Measurements from ENCODE around the gene ZNF618.

ZNF618 gene

DNA sequence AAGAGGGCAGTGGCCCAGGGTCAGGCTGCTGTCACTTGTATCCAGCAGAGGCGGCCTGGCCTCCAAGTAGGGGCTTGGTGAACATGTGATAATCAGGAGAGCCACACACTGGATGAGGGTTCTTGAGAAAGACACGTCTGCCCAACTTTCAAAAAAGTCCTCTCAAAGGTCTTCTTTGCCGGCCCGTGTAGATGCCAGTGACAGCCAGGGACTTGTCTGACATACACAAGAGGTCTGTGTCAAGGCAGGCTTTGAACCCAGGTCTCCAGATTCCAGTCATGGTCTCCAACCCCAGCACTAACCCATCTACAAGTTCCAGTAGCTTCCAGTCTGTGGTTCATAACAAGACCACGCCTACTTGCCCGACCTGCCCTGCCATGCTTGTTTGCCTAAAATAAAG is 209.9 kb downstream of the ZNF618 start:
- Histone ChIP-seq H3K9ac (ENCODE audit: low read depth, low read length) (no peak overlapping the region), H3K4me2 (ENCODE audit: insufficient read depth, low read length) (no peak overlapping the region), H3K9me3 (ENCODE audit: insufficient read depth, low read length, severe bottlenecking) (no peaks in the 10 kb centered on the region), H3K36me3 (ENCODE audit: insufficient read depth, low read length) (no peaks in the 10 kb centered on the region), H2AFZ (ENCODE audit: low read depth, low read length) (no peak overlapping the region), H4K20me1 (ENCODE audit: insufficient read depth, low read length) (no peaks in the 10 kb centered on the region), H3K4me1 (ENCODE audit: insufficient read depth, low read length) (no peaks in the 10 kb centered on the region), H3K4me3 (ENCODE audit: low read depth in 1 of 2, low read length in 2 of 2) (no peak overlapping the region), H3K27me3 (ENCODE audit: insufficient read depth, low read length, poor library complexity) (peaks cover 20% of the 10 kb centered on the region), H3K27ac (ENCODE audit: low read length) (no peak overlapping the region), H3K79me2 (ENCODE audit: insufficient read depth, low read length) (no peaks in the 10 kb centered on the region)
- no peak for TF ChIP-seq EZH2 (IDR thresholded peaks at IDR 0.05; ENCODE audit: borderline replicate concordance, low read depth, low read length, severe bottlenecking)
- TF ChIP-seq, protein P1, sequence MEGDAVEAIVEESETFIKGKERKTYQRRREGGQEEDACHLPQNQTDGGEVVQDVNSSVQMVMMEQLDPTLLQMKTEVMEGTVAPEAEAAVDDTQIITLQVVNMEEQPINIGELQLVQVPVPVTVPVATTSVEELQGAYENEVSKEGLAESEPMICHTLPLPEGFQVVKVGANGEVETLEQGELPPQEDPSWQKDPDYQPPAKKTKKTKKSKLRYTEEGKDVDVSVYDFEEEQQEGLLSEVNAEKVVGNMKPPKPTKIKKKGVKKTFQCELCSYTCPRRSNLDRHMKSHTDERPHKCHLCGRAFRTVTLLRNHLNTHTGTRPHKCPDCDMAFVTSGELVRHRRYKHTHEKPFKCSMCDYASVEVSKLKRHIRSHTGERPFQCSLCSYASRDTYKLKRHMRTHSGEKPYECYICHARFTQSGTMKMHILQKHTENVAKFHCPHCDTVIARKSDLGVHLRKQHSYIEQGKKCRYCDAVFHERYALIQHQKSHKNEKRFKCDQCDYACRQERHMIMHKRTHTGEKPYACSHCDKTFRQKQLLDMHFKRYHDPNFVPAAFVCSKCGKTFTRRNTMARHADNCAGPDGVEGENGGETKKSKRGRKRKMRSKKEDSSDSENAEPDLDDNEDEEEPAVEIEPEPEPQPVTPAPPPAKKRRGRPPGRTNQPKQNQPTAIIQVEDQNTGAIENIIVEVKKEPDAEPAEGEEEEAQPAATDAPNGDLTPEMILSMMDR (IDR thresholded peaks at IDR 0.05; ENCODE audit: borderline replicate concordance, extremely low read depth, low read length, poor library complexity, severe bottlenecking) = no peak
- no peak for DNase-seq
- ATAC-seq (ENCODE audit: insufficient read depth, low read depth) = no peak

DNA sequence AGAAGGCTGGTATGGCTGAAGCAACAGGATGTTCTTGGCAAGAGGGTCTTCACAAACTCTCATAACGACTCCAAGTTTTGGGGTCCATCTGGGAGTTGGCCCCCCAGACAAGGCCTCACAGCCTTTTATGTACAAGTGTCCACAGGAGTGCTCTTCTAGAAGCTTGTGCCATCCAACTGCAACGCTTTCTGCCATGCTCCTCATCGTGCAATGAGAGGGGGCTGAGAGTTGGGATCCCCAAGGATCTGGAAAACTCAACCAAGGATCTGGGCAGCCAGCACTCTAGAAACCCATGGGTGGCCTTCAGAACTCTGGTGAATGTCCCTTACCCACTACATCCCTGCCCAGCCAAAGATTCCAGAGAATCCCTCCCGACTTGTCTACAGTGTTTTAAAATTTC is 210.5 kb downstream of the ZNF618 start:
- ATAC-seq (ENCODE audit: insufficient read depth, low read depth) (no peak), DNase-seq (no peak)
- H4K20me1 ChIP-seq (ENCODE audit: insufficient read depth, low read length) = no peaks in the 10 kb centered on the region
- H3K27ac ChIP-seq (ENCODE audit: low read length) = no peak overlapping the region
- no peak overlapping the region for H3K9ac ChIP-seq (ENCODE audit: low read depth, low read length)
- no peak overlapping the region for H2AFZ ChIP-seq (ENCODE audit: low read depth, low read length)
- H3K36me3 ChIP-seq (ENCODE audit: insufficient read depth, low read length) = no peaks in the 10 kb centered on the region
- H3K4me2 ChIP-seq (ENCODE audit: insufficient read depth, low read length) = no peak overlapping the region
- H3K27me3 ChIP-seq (ENCODE audit: insufficient read depth, low read length, poor library complexity) = peaks cover 20% of the 10 kb centered on the region
- no peak overlapping the region for H3K4me3 ChIP-seq (ENCODE audit: low read depth in 1 of 2, low read length in 2 of 2)
- no peaks in the 10 kb centered on the region for H3K9me3 ChIP-seq (ENCODE audit: insufficient read depth, low read length, severe bottlenecking)
- TF ChIP-seq, protein P1 (IDR thresholded peaks at IDR 0.05; ENCODE audit: borderline replicate concordance, extremely low read depth, low read length, poor library complexity, severe bottlenecking) = no peak
- no peak for TF ChIP-seq EZH2 (IDR thresholded peaks at IDR 0.05; ENCODE audit: borderline replicate concordance, low read depth, low read length, severe bottlenecking)
- H3K79me2 ChIP-seq (ENCODE audit: insufficient read depth, low read length) = no peaks in the 10 kb centered on the region
- H3K4me1 ChIP-seq (ENCODE audit: insufficient read depth, low read length) = no peaks in the 10 kb centered on the region

DNA sequence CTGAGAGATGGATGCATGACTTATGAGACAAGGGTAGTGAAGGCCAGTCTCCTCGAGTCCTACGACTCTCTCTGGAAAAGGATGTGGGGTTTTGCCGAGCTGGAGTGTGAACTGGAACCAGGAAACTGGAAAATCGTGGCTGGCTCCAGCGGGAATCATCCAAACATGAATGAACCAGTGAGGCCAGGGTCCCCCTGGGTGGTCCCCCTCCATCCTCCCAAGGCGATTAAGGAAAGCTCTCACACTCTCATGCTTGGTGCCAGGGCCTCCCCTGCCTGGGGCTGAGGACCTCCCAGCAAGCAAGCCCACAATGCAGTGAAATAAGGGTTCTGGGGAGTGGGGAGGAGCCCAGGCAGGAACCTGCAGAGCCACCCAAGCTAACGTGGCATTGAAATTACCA is 211.6 kb downstream of the ZNF618 start:
- Histone ChIP-seq H4K20me1 (ENCODE audit: insufficient read depth, low read length) (no peaks in the 10 kb centered on the region; the same call in 1 of the 2 replicates), H3K27ac (ENCODE audit: low read length) (no peak overlapping the region), H3K4me1 (ENCODE audit: insufficient read depth, low read length) (no peaks in the 10 kb centered on the region), H3K4me3 (ENCODE audit: low read depth in 1 of 2, low read length in 2 of 2) (no peak overlapping the region), H3K9me3 (ENCODE audit: insufficient read depth, low read length, severe bottlenecking) (no peaks in the 10 kb centered on the region), H3K4me2 (ENCODE audit: insufficient read depth, low read length) (no peak overlapping the region), H3K9ac (ENCODE audit: low read depth, low read length) (no peak overlapping the region), H3K36me3 (ENCODE audit: insufficient read depth, low read length) (no peaks in the 10 kb centered on the region), H3K27me3 (ENCODE audit: insufficient read depth, low read length, poor library complexity) (peaks cover 20% of the 10 kb centered on the region), H2AFZ (ENCODE audit: low read depth, low read length) (no peak overlapping the region), H3K79me2 (ENCODE audit: insufficient read depth, low read length) (no peaks in the 10 kb centered on the region)
- no peak for TF ChIP-seq EZH2 (IDR thresholded peaks at IDR 0.05; ENCODE audit: borderline replicate concordance, low read depth, low read length, severe bottlenecking)
- TF ChIP-seq, protein P1 (IDR thresholded peaks at IDR 0.05; ENCODE audit: borderline replicate concordance, extremely low read depth, low read length, poor library complexity, severe bottlenecking) = no peak
- no peak for ATAC-seq (ENCODE audit: insufficient read depth, low read depth)
- no peak for DNase-seq
